Stimulated activated CD4-positive, alpha-beta T cell treated with anti-CD3 and anti-CD28 coated beads, TNF-alpha, amount 100 ng/mL, for 24 hours (primary cell): Measurements from ENCODE around the gene RUFY2.
A peak's percentile ranks its signal among the peaks of the same experiment; 100 is the strongest.
"Not testable (repeated sequence)": the region's sequence is repeated elsewhere in the genome, so short reads cannot be mapped to it uniquely, and the experiment has no call there.

Experiments used
- DNase-seq, 3 experiments: peaks; one replicate each; pipeline ENCODE4 v3.0.0-alpha.2; 2020; ENCODE audit warnings: low read depth in 3 of 3

The RUFY2 gene

GRCh38 chr10:68406815-68407548, at the start of gene RUFY2:
RUFY2 (minus strand) TSS chr10:68407277; CDS start chr10:68407189, 88 bp downstream.
- peak; percentile 34 to 73 (median 58) for DNase-seq

- not testable (repeated sequence) for DNase-seq
Measured at GRCh38 chr10:68449698-68450097, 42.6 kb upstream of the RUFY2 start.

- DNase-seq, result no peak
Measured at GRCh38 chr10:68446179-68446578, 39.1 kb upstream of the RUFY2 start.

GRCh38 chr10:68442971-68443370, 35.9 kb upstream of the RUFY2 start:
- no peak for DNase-seq

GRCh38 chr10:68440898-68441297, 33.8 kb upstream of the RUFY2 start:
- no peak for DNase-seq

GRCh38 chr10:68435803-68436202, 28.7 kb upstream of the RUFY2 start:
- no peak for DNase-seq

- DNase-seq, result no peak
Measured at GRCh38 chr10:68434657-68435056, 27.6 kb upstream of the RUFY2 start.

- DNase-seq, result no peak
Measured at GRCh38 chr10:68428396-68429104, 21.5 kb upstream of the RUFY2 start.

- DNase-seq, result no peak
Measured at GRCh38 chr10:68424454-68425014, 17.5 kb upstream of the RUFY2 start.

GRCh38 chr10:68423522-68423921, 16.4 kb upstream of the RUFY2 start:
- DNase-seq, result peak in 1 of 3 experiments; percentile 21

- DNase-seq, result no peak
Measured at GRCh38 chr10:68419376-68419775, 12.3 kb upstream of the RUFY2 start.

- no peak for DNase-seq
Measured at GRCh38 chr10:68408898-68409518, 1.9 kb upstream of the RUFY2 start.

- peak in 1 of 3 experiments; percentile 32 for DNase-seq
Measured at GRCh38 chr10:68406111-68406814, 814 bp downstream of the RUFY2 start.

- no peak for DNase-seq
Measured at GRCh38 chr10:68403701-68404100, 3.4 kb downstream of the RUFY2 start.

GRCh38 chr10:68402276-68402675, 4.8 kb downstream of the RUFY2 start:
- no peak for DNase-seq

- DNase-seq, result no peak
Measured at GRCh38 chr10:68397005-68397404, 10.1 kb downstream of the RUFY2 start.

- DNase-seq, result no peak
Measured at GRCh38 chr10:68385740-68386139, 21.3 kb downstream of the RUFY2 start.

GRCh38 chr10:68371604-68372003, 35.5 kb downstream of the RUFY2 start:
- DNase-seq, result no peak

- no peak for DNase-seq
Measured at GRCh38 chr10:68367121-68367520, 40.0 kb downstream of the RUFY2 start.

- DNase-seq, result no peak
Measured at GRCh38 chr10:68366600-68366999, 40.5 kb downstream of the RUFY2 start.

GRCh38 chr10:68365611-68366010, 41.5 kb downstream of the RUFY2 start:
- no peak for DNase-seq
